Measurements from ENCODE around the gene COL6A2. TPM values are rescaled to one million over a fixed set of nuclear protein-coding genes. Genes with fewer than 3 reads are reported as not detected.

Gene COL6A2
- total RNA-seq, 2 donors from 2014 or later = 198 to 474 TPM

GRCh38 chr21:46153247-46154154, 55.6 kb downstream of the COL6A2 start:
- Histone ChIP-seq H3K4me3 (peak overlapping the region; percentile 1 to 13), H3K27ac (peak overlapping the region; percentile 64 to 92)
- 34% methylated on average over 23 of the region's 33 CpGs for WGBS

DNA sequence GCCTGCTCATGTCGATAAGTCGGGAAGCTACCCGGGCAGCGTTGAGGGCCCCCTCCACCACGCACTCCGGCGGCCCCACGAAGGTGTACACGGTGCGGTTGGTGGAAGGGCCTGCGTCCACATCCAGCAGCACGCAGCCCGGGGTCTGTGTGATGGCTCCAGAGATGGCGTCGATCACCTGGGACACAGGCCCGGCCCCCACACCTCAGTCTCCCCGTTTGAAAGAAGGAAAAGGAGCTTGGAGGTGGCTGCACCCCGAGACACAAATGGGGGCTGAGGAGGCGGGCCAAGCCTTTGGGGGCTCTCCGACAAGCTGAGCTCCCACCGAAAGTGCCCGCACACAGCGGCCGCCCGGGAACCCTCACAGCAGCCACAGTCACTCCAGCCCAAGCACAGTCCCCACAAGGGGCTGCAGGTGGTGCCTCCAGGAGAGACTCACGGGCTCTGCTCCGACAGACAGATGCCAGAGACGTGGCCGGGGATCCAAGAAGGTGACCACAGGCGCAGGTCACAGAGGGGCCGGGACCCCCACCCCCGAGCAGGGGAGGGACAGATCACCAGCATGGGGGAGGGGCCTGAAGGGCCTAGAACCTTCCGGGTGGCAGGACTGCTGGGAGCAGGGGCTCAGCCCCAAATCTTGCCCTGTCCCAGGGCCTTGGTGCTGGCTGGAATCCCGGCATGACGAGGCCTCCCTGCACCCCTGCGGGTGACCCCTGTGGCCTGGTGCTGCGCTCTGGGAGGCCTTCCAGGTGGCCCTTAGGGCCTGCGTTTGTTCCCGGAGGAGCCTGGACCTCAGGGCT, 56.4 kb downstream of the COL6A2 start:
- no peak for DNase-seq (ENCODE audit: low spot score)
- Histone ChIP-seq H3K4me3 (no peak overlapping the region), H3K27me3 (replicated peaks; ENCODE audit: insufficient read depth) (no peaks in the 10 kb centered on the region), H3K4me1 (replicated peaks) (no peaks in the 10 kb centered on the region), H3K36me3 (no peaks in the 10 kb centered on the region), H3K9me3 (no peaks in the 10 kb centered on the region), H3K27ac (peak overlapping the region; percentile 64 to 92)
- no peak for TF ChIP-seq POLR2A (IDR thresholded peaks at IDR 0.05)
- TF ChIP-seq, protein P1, sequence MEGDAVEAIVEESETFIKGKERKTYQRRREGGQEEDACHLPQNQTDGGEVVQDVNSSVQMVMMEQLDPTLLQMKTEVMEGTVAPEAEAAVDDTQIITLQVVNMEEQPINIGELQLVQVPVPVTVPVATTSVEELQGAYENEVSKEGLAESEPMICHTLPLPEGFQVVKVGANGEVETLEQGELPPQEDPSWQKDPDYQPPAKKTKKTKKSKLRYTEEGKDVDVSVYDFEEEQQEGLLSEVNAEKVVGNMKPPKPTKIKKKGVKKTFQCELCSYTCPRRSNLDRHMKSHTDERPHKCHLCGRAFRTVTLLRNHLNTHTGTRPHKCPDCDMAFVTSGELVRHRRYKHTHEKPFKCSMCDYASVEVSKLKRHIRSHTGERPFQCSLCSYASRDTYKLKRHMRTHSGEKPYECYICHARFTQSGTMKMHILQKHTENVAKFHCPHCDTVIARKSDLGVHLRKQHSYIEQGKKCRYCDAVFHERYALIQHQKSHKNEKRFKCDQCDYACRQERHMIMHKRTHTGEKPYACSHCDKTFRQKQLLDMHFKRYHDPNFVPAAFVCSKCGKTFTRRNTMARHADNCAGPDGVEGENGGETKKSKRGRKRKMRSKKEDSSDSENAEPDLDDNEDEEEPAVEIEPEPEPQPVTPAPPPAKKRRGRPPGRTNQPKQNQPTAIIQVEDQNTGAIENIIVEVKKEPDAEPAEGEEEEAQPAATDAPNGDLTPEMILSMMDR (IDR thresholded peaks at IDR 0.05) = no peak
- TF ChIP-seq POLR2AphosphoS5 (IDR thresholded peaks at IDR 0.05) = no peak
- intact Hi-C loops (cut with DNase I) = loop anchor here (10.0 kb wide), 1 partner anchor 170 kb away; the partner anchor contains the start of genes C21orf58 and PCNT
- 94% methylated on average over 37 of the region's 39 CpGs for WGBS

More at GRCh38 chr21:46153247-46154154, 55.6 kb downstream of the COL6A2 start:
- no peaks in the 10 kb centered on the region for H3K9me3 ChIP-seq
- TF ChIP-seq POLR2A (IDR thresholded peaks at IDR 0.05) (no peak), POLR2AphosphoS5 (IDR thresholded peaks at IDR 0.05) (peak; percentile 81)
- TF ChIP-seq, protein P1 (IDR thresholded peaks at IDR 0.05) = peak; percentile 58 to 84 (median 72)
- DNase-seq (ENCODE audit: low spot score) = peak; percentile 58
- no peaks in the 10 kb centered on the region for H3K36me3 ChIP-seq
- H3K4me1 ChIP-seq (replicated peaks) = no peaks in the 10 kb centered on the region
- intact Hi-C loops (cut with DNase I) = loop anchor here (10.0 kb wide), 1 partner anchor 171 kb away; the partner anchor contains the start of genes C21orf58 and PCNT
- H3K27me3 ChIP-seq (replicated peaks; ENCODE audit: insufficient read depth) = no peaks in the 10 kb centered on the region

DNA sequence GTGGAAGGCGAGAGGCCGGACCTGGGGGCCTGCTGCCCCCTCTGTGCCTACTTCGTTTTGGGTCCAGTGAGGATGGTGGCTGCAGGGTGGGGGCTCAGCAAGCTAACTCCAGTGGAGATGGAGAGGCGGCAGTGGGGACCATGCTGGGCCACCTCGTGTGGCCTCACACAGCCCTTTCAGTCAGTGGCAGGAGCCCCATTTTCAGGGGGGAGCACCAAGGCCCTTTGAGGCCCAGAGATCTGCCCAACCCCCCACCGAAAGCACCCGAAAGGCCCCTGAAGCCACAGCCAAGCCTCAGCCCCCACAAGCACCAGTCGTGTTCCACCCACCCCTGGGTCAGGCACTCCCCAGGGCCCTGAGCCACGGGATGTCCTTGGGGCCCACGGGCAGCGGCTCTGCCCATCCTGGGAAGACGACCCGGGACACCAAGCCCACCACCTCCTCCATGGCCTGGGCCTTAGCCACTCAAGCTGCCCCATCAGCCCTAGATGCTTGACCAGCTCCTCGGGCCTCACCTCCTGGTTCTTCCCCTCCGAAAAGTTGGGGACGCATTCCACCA, 57.1 kb downstream of the COL6A2 start:
- DNase-seq (ENCODE audit: low spot score) = no peak

More for the DNA sequence above, 57.1 kb downstream of the COL6A2 start:
- H3K4me3 ChIP-seq = no peak overlapping the region
- H3K27ac ChIP-seq = peak overlapping the region in 1 of 2 donors; percentile 92
- intact Hi-C loops (cut with DNase I) = loop anchor here (10.0 kb wide), 1 partner anchor 170 kb away; the partner anchor contains the start of genes C21orf58 and PCNT
- no peak for TF ChIP-seq POLR2A (IDR thresholded peaks at IDR 0.05)
- TF ChIP-seq, protein P1 (IDR thresholded peaks at IDR 0.05) = no peak
- TF ChIP-seq POLR2AphosphoS5 (IDR thresholded peaks at IDR 0.05) = no peak
- no peaks in the 10 kb centered on the region for H3K27me3 ChIP-seq (replicated peaks; ENCODE audit: insufficient read depth)
- H3K4me1 ChIP-seq (replicated peaks) = no peaks in the 10 kb centered on the region
- no peaks in the 10 kb centered on the region for H3K9me3 ChIP-seq
- no peaks in the 10 kb centered on the region for H3K36me3 ChIP-seq
- 93% methylated on average over 16 of the region's 16 CpGs for WGBS

Measured in prostate gland (tissue), 2 donors.